ENCODE measurements around the gene POU2F3. TPM values are rescaled to one million over a fixed set of nuclear protein-coding genes. Genes with fewer than 3 reads are reported as not detected.
A peak's percentile ranks its signal among the peaks of the same experiment; 100 is the strongest.

The POU2F3 gene
- total RNA-seq, 1 experiment from 2014 or later = not detected

DNA sequence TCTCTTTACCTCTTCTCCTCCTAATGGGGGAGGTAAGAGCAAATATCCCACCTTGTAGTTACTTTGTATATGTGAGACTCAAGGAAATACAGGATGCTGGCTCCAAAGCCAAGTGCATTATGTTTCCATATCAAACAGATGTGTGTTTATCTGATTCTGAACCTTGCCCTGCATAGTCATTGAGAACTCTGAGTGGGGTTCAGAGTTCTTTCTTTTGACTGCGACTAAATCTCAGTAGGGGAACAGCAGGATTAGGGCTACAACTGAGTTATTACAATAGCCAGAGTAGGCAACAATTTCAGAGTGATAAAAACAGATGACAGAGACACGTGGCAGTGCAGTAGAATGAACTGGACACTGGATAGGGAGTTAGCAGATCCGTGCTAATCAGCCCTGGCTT, 51.0 kb downstream of the POU2F3 start:
- DNase-seq = no peak
- no peaks in the 10 kb centered on the region for H3K27me3 ChIP-seq
- H3K36me3 ChIP-seq = no peaks in the 10 kb centered on the region
- H3K4me3 ChIP-seq = no peak overlapping the region
- no peaks in the 10 kb centered on the region for H3K4me1 ChIP-seq
- H3K27ac ChIP-seq = no peak overlapping the region
- no peaks in the 10 kb centered on the region for H3K9me3 ChIP-seq (replicated peaks)

GRCh38 chr11:120293038-120293800, 53.3 kb downstream of the POU2F3 start:
- DNase-seq = no peak
- Histone ChIP-seq H3K27ac (no peak overlapping the region), H3K27me3 (no peaks in the 10 kb centered on the region), H3K36me3 (no peaks in the 10 kb centered on the region), H3K4me1 (no peaks in the 10 kb centered on the region), H3K9me3 (replicated peaks) (no peaks in the 10 kb centered on the region), H3K4me3 (no peak overlapping the region)

DNA sequence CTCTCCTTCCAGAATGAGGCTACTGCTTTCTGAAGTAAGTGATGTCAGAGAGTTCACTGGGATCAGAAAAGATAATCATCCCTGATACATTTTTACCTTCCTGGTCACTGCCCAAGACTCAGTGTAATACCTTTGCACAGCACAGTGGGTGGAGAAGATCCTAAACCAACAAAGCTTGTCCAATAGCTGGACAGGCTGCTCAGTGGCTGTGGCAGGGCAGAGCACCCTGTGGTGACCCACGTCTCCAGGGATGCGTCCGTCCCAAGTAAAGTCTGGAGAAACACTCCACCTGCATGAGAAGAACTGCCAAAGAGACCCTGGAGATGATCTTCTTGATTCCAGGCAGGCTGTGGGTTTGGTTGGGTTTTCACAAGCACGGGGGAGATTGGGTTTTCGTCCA, 54.2 kb downstream of the POU2F3 start:
- H3K27ac ChIP-seq = no peak overlapping the region
- DNase-seq = no peak
- no peaks in the 10 kb centered on the region for H3K4me1 ChIP-seq
- H3K4me3 ChIP-seq = no peak overlapping the region
- H3K27me3 ChIP-seq = no peaks in the 10 kb centered on the region
- no peaks in the 10 kb centered on the region for H3K9me3 ChIP-seq (replicated peaks)
- no peaks in the 10 kb centered on the region for H3K36me3 ChIP-seq

DNA sequence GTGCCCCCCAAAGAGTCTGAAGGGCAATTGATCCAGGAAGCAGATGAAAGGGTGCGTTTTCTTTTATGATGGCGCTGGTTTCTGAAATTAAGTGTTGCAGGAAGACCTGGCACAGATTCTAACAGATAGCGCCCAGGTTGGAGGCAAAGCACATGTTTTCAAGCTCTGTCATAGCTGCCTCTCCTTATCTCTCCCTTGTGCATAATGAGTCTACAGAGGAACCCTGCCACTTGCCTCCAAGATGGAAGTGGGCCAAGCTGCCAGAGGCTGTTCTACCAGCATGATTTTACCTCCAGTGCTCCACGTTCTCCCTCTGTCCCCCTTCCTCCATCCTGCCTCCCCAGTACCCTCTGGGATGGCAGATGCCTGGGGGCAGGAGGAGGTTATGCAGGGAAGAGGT, 55.2 kb downstream of the POU2F3 start:
- H3K9me3 ChIP-seq (replicated peaks) = no peaks in the 10 kb centered on the region
- no peak overlapping the region for H3K4me3 ChIP-seq
- H3K4me1 ChIP-seq = no peaks in the 10 kb centered on the region
- H3K27me3 ChIP-seq = no peaks in the 10 kb centered on the region
- no peak for DNase-seq
- H3K36me3 ChIP-seq = no peaks in the 10 kb centered on the region
- no peak overlapping the region for H3K27ac ChIP-seq

DNA sequence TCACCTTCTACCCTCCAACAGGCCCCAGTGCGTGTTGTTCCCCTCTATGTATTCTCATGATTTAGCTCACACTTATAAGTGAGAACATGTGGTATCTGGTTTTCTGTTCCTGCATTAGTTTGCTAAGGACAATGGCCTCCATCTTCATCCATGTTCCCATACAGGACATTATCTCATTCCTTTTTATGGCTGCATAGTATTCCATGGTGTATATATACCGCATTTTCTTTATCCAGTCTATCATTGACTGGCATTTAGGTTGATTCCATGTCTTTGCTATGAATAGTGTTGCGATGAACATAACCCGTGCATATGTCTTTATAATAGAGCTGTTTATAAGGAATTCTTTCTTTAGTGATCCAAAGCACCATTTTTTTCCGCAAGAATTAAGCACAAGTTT, 56.6 kb downstream of the POU2F3 start:
- Histone ChIP-seq H3K9me3 (replicated peaks) (no peaks in the 10 kb centered on the region), H3K4me3 (no peak overlapping the region), H3K27ac (no peak overlapping the region), H3K4me1 (no peaks in the 10 kb centered on the region), H3K27me3 (no peaks in the 10 kb centered on the region), H3K36me3 (no peaks in the 10 kb centered on the region)
- DNase-seq = no peak

DNA sequence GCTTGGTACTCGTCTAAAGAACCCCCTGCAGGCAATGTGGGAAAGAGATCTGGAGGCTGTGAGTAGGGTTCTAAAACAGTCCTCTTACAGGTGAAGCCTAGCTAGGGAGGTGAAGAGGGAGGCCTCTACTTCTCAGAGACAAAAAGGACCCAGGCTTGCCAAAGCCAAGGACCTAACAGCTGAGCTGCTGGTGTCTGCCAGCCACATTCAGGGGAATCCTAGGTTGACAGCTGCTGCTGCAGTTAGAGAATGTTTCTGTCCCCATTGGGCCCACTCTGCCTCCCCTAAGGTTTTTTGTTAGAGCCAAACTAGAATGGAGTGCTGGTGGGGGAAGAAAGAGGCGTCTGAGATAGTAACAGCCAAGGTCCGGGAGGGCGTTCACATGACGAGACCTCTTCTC, 58.5 kb downstream of the POU2F3 start:
- H3K27me3 ChIP-seq = no peaks in the 10 kb centered on the region
- DNase-seq = no peak

GRCh38 chr11:120302001-120302805, 62.3 kb downstream of the POU2F3 start:
- H3K9me3 ChIP-seq (replicated peaks) = no peaks in the 10 kb centered on the region
- no peak for DNase-seq

More for the DNA sequence above, 58.5 kb downstream of the POU2F3 start:
- Histone ChIP-seq H3K27ac (no peak overlapping the region), H3K4me3 (no peak overlapping the region), H3K36me3 (no peaks in the 10 kb centered on the region), H3K4me1 (no peaks in the 10 kb centered on the region; the same call in 1 of the 2 replicates), H3K9me3 (replicated peaks) (no peaks in the 10 kb centered on the region)

DNA sequence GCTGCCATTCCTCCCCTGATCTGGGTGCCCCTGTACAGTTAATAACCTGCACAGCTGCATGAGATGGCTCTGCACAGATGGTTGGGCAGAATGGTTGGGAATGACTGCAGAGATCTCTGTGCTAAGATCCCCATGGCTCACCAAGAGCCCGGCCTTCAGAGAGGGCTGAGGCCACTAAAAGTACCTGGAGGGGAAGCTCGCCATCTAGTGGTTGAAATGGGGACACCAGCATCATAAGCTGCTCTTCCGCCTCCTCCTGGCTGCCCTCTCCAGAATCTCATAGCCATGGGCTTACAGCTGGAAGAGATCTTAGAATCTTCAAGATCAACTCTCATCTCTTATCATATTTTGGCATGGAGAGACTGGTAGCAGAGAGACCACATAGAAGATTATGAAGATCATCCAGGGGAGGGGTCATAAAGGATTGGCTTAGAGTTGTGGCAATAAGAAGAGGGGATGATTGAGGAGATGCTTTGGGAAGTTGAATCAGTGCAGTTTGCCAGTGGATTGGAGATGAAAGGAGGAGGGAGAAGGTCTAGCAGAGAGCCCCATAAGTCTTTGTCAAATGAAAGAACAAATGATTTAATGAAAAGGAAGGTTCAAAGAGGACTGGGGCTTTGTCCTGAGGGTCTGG, 63.2 kb downstream of the POU2F3 start:
- Histone ChIP-seq H3K36me3 (no peaks in the 10 kb centered on the region), H3K9me3 (replicated peaks) (no peaks in the 10 kb centered on the region), H3K27me3 (no peaks in the 10 kb centered on the region), H3K27ac (no peak overlapping the region), H3K4me3 (no peak overlapping the region), H3K4me1 (no peaks in the 10 kb centered on the region; the same call in 1 of the 2 replicates)
- peak; percentile 65 to 87 for DNase-seq

More at GRCh38 chr11:120302001-120302805, 62.3 kb downstream of the POU2F3 start:
- no peaks in the 10 kb centered on the region for H3K36me3 ChIP-seq
- H3K27ac ChIP-seq = no peak overlapping the region
- H3K4me1 ChIP-seq = no peaks in the 10 kb centered on the region; the same call in 1 of the 2 replicates
- no peak overlapping the region for H3K4me3 ChIP-seq
- H3K27me3 ChIP-seq = no peaks in the 10 kb centered on the region

DNA sequence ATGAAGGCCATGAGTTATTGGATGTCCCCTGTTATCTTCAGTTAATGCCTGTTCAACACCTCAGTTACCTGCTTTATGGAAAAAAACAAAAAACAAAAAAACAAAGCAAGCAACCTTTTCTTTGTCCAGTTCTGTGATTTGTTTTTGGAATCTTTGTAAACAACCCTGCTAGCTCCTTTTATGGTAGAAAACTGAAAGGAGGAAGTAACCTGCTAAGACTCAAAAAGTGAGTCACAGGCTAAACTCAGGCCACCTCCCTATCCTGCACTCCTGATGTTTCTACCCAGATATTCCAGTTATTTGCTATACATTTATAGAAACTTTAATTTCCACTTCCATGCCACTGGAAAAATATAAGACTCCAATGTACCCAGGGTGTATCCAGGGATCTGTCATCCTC, 64.6 kb downstream of the POU2F3 start:
- H3K27ac ChIP-seq = no peak overlapping the region
- no peaks in the 10 kb centered on the region for H3K27me3 ChIP-seq
- H3K4me3 ChIP-seq = no peak overlapping the region
- H3K36me3 ChIP-seq = no peaks in the 10 kb centered on the region
- no peak for DNase-seq
- H3K9me3 ChIP-seq (replicated peaks) = no peaks in the 10 kb centered on the region
- H3K4me1 ChIP-seq = no peaks in the 10 kb centered on the region; the same call in 1 of the 2 replicates

DNA sequence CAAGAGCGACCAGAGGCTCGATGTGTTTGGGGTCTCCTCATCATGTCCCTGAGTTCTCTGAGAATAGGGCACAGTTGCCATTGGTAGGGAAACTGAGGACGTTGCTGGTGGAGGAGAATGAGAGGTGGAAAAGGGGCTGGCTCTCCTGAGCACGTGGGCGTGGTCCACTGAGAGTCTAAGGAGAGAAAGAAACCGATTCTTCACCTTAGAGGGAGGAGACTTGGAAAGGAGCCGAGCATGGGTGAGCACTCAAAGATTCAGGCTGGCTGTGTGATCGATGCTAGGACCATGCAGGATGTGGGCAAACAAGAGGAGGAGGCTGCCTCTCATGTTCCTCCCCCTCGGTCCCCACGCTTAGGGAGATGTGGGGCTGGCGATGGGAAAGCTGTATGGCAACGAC, 65.3 kb downstream of the POU2F3 start:
- Histone ChIP-seq H3K27ac (no peak overlapping the region), H3K36me3 (no peaks in the 10 kb centered on the region), H3K4me3 (no peak overlapping the region), H3K27me3 (no peaks in the 10 kb centered on the region), H3K9me3 (replicated peaks) (no peaks in the 10 kb centered on the region), H3K4me1 (no peaks in the 10 kb centered on the region; the same call in 1 of the 2 replicates)
- no peak for DNase-seq

DNA sequence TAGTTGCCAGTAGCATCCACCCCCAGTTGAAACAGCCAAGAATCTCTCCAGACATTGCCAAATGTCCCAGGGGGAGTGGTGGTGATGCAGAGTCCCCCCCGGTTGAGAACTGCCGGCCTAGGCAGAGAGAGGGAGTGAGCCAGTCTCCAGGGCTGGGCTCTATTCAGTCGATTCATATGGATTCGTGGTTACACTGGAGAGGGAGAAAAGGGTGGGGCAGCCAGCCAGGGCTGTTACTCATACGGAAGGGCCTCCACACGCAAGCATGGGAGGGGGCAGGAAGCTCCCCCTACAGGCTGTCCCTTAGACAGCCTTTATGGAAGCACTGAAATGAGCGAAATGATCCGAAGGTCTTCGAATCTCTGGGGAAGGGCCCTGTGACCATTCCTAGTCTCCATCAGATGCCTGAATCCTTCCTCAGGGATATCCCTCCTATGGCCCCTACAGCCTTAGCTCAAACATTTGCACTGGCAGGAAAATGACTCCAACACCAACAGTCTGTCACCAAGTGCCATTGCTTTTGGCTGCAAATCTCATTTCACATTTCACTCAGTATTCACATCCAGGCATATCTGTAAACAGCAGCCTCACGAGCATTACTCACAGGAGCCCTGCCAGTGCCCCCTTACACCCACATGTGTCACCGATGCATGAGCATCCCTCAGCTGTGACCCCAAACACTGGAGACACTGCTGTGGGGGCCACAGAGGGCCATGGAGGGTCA, 66.7 kb downstream of the POU2F3 start:
- Histone ChIP-seq H3K27ac (no peak overlapping the region), H3K9me3 (replicated peaks) (no peaks in the 10 kb centered on the region), H3K36me3 (no peaks in the 10 kb centered on the region), H3K4me3 (no peak overlapping the region), H3K4me1 (no peaks in the 10 kb centered on the region; the same call in 1 of the 2 replicates), H3K27me3 (no peaks in the 10 kb centered on the region)
- DNase-seq = peak; percentile 7 to 17

- Histone ChIP-seq H3K9me3 (replicated peaks) (no peaks in the 10 kb centered on the region), H3K27ac (no peak overlapping the region), H3K4me1 (no peaks in the 10 kb centered on the region; the same call in 1 of the 2 replicates), H3K36me3 (no peaks in the 10 kb centered on the region), H3K4me3 (no peak overlapping the region), H3K27me3 (no peaks in the 10 kb centered on the region)
- no peak for DNase-seq
Observed at GRCh38 chr11:120307476-120307875, 67.5 kb downstream of the POU2F3 start.

DNA sequence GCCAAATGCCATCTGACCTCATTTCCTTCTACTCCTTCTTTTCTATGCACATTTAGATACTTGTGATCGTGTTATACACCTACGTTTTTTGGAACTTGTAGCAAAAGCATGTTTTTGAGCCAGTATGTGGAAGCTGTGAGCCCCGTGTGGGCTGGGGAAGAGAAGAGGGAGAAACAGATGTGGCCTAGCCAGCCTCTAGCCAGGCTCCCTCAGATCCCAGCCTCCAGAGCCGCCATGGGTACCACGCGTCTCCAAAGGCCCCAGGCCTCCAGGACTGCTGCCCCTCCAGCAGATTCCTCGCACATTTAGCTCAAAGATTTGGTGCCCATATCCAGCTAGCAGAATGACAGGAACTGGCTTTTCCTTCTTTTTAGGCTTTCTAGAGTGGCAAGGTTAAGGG, 68.1 kb downstream of the POU2F3 start:
- no peaks in the 10 kb centered on the region for H3K36me3 ChIP-seq
- no peak overlapping the region for H3K4me3 ChIP-seq
- H3K9me3 ChIP-seq (replicated peaks) = no peaks in the 10 kb centered on the region
- H3K27ac ChIP-seq = no peak overlapping the region
- H3K27me3 ChIP-seq = no peaks in the 10 kb centered on the region
- H3K4me1 ChIP-seq = no peaks in the 10 kb centered on the region
- no peak for DNase-seq

DNA sequence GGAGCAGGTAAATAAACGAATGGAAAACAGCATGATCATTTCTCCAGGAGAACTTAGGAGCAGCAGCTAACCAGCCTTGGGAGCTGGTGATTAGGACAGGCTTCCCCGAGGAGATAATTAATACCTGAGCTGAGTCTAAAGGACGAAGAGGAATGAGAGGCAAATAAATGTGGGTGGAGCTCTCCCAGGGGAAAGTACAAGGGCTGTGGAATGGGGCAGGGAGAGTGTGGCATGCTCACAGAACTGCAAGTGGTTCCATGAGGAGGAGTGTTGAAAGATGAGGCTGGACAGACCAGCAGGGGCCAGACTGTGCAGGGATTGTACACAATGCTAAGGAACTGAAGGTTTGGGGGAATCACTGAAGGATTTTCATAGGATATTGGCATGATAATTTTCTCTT, 70.9 kb downstream of the POU2F3 start:
- no peak for DNase-seq
- no peaks in the 10 kb centered on the region for H3K9me3 ChIP-seq (replicated peaks)
- no peak overlapping the region for H3K4me3 ChIP-seq
- H3K27me3 ChIP-seq = no peaks in the 10 kb centered on the region
- no peaks in the 10 kb centered on the region for H3K4me1 ChIP-seq
- H3K36me3 ChIP-seq = no peaks in the 10 kb centered on the region
- H3K27ac ChIP-seq = no peak overlapping the region
